GM18499 (cell line): ENCODE measurements around the gene EIF4G2.
A peak's percentile ranks its signal among the peaks of the same experiment; 100 is the strongest.

Experiments used
- ATAC-seq: cut with Tn5 transposase; IDR thresholded peaks from one replicate; pipeline ENCODE4 v1.9.1; 2021; ENCODE audit warnings: moderate number of reproducible peaks; ENCODE audit not compliant: insufficient read depth, unreplicated experiment

EIF4G2 gene

DNA sequence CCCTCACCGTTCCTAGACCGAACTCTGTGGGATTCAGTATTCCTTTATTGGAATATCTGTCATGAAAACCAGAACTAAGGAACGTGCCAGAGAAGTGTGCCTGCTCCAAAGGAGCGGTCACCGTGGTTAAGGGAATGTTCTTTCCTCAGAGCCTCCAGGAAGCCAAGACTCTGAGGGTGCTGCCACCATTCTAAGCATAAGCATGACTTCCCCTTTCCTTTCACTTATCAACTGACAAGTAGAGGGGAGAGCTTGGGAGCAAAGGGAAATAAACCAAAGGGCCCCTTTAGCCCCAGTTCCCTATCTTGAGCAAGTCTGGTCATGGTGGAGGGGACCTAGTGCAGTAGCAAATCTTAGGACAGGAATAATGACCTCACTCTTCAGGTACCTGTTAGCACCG lies 30.9 kb downstream of the EIF4G2 start:
- ATAC-seq = no peak

GRCh38 chr11:10777393-10777793 lies 31.3 kb downstream of the EIF4G2 start:
- ATAC-seq = no peak

GRCh38 chr11:10774811-10775210 lies 33.9 kb downstream of the EIF4G2 start:
- no peak for ATAC-seq

GRCh38 chr11:10771457-10771856 lies 37.3 kb downstream of the EIF4G2 start:
- ATAC-seq = no peak

DNA sequence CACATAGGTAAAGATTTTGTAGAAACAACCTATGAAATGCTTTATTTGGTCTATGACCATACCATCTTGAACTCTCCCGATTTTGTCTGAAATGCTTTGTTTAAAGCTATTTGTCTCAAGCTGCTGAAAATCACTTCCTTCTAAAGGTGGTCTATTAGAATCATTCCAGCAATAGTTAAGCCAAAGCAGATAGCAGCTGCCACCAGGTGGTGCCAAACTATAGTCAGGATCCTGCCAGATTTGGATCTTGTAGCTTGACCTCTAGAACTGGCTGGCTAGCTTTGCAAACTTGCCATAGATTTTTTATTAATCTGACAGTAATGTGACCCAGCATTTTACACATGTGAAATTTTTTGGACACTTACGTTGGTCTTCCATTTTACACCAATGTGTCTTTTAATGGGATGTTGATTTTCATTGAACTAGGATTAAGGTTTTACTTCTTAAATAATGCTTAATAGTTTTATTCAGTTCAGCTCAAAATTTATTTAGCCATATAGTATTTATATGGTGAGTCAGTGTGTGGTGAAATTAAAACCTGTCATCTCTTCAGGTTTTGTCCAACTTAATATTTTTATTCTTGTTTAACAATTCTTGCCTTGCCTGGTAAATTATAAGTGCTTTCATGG lies 38.0 kb downstream of the EIF4G2 start:
- no peak for ATAC-seq

- no peak for ATAC-seq
Observed at GRCh38 chr11:10764412-10764811, 44.3 kb downstream of the EIF4G2 start.

- ATAC-seq = no peak
Observed at GRCh38 chr11:10763766-10764165, 45.0 kb downstream of the EIF4G2 start.

DNA sequence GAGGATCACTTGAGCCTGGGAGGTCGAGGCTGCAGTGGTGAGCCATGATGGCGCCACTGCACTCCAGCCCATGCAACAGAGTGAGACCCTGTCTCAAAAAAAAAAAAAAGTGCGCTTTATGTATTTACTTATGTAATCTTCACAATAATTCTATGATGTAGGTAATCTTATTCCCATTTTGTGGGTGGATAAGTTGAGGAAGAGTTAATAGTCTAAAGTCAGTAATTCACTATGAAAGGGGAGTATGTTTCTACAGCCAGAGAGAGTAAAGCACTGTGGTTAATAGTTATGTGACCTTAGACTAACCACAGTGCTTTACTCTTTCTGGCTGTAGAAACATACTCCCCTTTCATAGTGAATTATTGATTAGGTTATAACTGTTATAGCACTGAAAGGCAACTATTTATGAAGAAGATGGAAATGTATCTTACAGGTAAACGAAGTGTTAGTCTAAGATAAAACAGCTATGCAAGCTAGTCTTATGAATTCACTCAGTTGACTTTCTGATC lies 45.8 kb downstream of the EIF4G2 start:
- ATAC-seq = no peak

- ATAC-seq = peak; percentile 89
Observed at GRCh38 chr11:10762185-10762584, 46.5 kb downstream of the EIF4G2 start.

DNA sequence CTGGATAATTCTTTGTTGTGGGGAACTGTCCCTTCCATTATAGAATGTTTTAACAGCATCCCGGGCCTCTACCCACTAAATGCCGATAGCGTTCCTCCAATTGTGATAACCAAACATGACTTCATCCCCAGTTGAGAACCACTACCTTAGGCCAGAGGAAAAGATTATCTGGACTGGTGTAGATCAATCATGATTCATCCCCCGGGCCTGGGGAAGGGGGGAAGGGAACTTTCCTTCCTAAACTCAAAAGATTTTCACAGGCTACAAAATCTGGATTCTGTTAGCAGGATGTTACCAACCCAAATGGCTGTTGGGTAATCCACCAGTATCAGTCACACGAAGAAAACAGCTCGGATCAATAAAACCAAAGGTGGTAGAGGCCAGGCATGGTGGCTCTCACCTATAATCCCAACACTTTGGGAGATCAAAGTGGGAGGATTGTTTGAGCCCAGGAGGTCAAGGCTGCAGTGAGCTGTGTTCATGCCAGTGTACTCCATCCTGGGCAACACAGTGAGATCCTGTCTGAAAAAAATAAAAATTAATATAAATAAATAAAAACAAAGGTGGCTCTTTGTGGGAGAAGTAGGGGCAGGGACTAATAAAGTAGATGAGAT lies 47.5 kb downstream of the EIF4G2 start:
- no peak for ATAC-seq

DNA sequence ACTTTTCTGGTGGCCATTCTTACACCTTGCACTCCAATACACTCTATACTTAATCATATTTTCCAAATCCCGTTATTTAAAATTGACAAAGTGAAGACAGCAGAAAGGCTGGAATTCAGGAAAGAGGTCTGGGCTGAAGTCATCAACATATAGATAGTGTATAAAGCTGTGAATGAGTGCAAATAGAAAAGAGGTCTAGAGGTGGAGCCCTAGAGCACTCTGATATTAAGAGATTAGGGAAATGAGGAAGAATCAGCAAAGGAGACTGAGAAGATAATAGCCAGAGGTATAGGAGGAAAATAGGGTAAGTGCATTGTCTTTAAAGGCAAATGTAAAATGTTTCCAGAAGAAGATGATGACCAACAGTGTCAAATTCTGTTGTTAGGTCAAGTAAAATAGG lies 49.8 kb downstream of the EIF4G2 start:
- no peak for ATAC-seq

- no peak for ATAC-seq
Observed at GRCh38 chr11:10752486-10752885, 56.2 kb downstream of the EIF4G2 start.

- no peak for ATAC-seq
Observed at GRCh38 chr11:10752061-10752460, 56.7 kb downstream of the EIF4G2 start.

DNA sequence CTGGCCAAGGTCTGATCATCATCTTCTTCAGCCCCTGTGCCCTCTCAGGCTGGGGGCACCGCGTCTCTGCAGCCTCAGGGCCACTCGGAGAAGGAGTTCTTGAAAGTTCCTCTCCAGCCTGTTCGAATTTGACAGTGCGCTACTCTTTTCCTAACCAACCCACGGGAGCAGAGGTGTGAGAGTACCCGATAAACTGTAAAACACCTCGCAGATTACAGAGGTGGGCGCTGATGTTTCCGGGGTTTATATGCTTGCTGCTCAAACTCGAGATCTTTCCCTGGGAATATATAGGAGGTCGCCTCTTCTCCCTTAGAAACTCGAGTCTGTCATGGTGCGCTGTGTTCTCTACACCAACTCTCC lies 57.2 kb downstream of the EIF4G2 start:
- ATAC-seq = no peak

DNA sequence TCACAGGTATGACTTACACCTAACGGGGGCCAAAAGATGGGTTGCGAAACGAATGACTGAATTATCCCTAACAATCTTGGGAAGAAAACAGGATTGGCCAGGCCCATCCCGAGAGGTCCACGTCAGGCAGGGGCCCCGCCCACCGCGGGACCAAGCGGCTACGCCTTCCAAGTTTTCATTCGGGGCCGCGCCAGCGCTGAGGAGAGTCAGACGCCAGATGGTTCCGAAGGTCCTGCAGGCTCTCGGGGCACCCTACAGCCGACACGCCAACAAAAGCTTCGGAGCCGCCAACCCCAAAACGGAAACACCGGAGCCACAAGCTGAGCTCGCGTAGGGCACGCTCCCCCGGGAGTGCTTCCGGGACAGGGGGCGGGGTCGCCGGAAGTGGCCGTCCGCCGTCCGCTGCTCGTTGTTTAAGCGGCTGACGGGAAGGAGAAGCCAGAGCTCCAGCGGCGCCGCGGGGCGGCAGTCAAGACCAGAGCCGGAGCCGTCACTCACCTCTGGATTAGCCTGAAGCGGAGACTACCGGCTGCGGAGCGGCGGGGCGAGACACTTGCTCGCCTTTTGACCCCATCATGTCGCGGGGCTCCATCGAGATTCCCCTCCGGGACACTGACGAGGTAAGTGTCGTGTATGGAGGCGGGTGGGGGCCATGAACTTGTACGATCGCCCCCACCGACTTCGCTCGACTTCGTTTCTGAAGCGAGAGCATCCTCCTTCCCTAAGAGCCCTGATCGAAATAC lies 57.7 kb downstream of the EIF4G2 start, which contains the start of gene CTR9:
CTR9 (plus strand) TSS at position 409 of the 743 bp plus-strand sequence; CDS start at position 576, 167 bp downstream.
- ATAC-seq = peak; percentile 52

GRCh38 chr11:10749476-10749875 lies 59.2 kb downstream of the EIF4G2 start:
- ATAC-seq = no peak

- ATAC-seq = no peak
Observed at GRCh38 chr11:10747733-10748132, 61.0 kb downstream of the EIF4G2 start.
